Measurements from ENCODE around the gene VARS2. TPM values are rescaled to one million over a fixed set of nuclear protein-coding genes. Genes with fewer than 3 reads are reported as not detected.

The VARS2 gene
- total RNA-seq, 1 donor from 2014 or later = 5.7 TPM

DNA sequence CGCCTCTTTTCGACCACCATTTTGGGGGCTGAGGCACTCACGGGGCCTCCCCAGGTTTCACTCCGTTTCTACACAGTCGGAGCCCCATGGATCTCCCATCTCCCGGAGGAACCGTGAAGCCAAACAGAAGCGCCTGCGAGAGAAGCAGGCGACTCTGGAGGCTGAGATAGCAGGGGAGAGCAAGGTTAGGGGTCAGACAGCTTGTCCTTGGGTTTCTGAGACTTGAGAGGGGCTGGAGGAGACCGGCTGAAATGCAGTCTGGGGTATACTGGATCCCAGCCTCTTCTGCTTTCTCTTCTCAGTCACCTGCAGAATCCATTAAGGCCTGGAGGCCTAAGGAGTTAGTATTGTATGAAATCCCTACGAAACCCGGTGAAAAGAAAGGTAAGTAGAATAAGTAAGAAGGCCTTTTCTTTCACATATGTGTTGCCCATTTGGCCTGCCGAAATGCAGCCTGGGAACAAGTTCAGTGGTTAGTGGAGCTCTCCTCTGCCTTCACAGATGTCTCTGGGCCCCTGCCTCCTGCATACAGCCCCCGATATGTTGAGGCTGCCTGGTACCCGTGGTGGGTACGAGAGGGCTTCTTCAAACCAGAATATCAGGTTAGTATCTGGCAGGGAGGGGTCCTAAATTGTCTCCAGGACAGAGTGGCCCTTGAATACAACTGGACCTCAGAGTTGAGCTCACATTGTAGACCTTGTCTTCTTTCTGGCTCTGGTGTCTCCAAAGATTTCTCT, 984 bp downstream of the VARS2 start:
- intact Hi-C loops (cut with DNase I) = loop anchor here (1.0 to 10.0 kb wide), 6 partner anchors 30 to 430 kb away; partner anchors contain the start of genes DDR1, FLOT1 and HLA-E
- H3K4me3 ChIP-seq = peak overlapping the region; percentile 60 to 65
- H3K27me3 ChIP-seq = no peaks in the 10 kb centered on the region
- TF ChIP-seq, protein P1, sequence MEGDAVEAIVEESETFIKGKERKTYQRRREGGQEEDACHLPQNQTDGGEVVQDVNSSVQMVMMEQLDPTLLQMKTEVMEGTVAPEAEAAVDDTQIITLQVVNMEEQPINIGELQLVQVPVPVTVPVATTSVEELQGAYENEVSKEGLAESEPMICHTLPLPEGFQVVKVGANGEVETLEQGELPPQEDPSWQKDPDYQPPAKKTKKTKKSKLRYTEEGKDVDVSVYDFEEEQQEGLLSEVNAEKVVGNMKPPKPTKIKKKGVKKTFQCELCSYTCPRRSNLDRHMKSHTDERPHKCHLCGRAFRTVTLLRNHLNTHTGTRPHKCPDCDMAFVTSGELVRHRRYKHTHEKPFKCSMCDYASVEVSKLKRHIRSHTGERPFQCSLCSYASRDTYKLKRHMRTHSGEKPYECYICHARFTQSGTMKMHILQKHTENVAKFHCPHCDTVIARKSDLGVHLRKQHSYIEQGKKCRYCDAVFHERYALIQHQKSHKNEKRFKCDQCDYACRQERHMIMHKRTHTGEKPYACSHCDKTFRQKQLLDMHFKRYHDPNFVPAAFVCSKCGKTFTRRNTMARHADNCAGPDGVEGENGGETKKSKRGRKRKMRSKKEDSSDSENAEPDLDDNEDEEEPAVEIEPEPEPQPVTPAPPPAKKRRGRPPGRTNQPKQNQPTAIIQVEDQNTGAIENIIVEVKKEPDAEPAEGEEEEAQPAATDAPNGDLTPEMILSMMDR (IDR thresholded peaks at IDR 0.05) = no peak
- peaks cover 4 to 16% of the 10 kb centered on the region in 2 donors for H3K4me1 ChIP-seq
- no peaks in the 10 kb centered on the region for H3K9me3 ChIP-seq
- H3K36me3 ChIP-seq = peaks cover 21 to 51% of the 10 kb centered on the region in 2 donors
- H3K27ac ChIP-seq = peak overlapping the region; percentile 78 to 86
- DNase-seq (ENCODE audit: low spot score in 2 of 2) = no peak

DNA sequence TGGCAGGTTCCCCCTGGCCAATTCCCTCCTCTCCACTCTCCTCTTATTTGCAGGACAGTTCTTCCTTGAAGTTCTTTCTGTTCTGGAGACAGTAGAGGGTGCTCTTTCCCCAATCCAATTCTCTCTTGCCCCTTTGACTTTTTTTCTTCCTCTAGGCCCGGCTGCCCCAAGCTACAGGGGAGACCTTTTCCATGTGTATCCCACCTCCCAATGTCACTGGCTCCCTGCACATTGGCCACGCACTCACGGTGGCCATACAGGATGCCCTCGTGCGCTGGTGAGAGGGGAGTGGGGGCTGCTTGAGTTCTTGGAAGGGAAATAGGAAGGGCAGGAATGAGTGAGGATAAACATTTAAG, 1.5 kb downstream of the VARS2 start:
- H3K27me3 ChIP-seq = no peaks in the 10 kb centered on the region
- H3K4me3 ChIP-seq = peak overlapping the region in 1 of 2 donors; percentile 65
- no peak for DNase-seq (ENCODE audit: low spot score in 2 of 2)
- H3K4me1 ChIP-seq = peaks cover 4 to 16% of the 10 kb centered on the region in 2 donors
- H3K27ac ChIP-seq = peak overlapping the region; percentile 78 to 86
- intact Hi-C loops (cut with DNase I) = loop anchor here (1.0 to 10.0 kb wide), 5 partner anchors 31 to 431 kb away; partner anchors contain the start of genes DDR1, FLOT1 and HLA-E
- peaks cover 19 to 53% of the 10 kb centered on the region in 2 donors for H3K36me3 ChIP-seq
- TF ChIP-seq, protein P1 (IDR thresholded peaks at IDR 0.05) = peak; percentile 10 to 66 (median 41)
- no peaks in the 10 kb centered on the region for H3K9me3 ChIP-seq

DNA sequence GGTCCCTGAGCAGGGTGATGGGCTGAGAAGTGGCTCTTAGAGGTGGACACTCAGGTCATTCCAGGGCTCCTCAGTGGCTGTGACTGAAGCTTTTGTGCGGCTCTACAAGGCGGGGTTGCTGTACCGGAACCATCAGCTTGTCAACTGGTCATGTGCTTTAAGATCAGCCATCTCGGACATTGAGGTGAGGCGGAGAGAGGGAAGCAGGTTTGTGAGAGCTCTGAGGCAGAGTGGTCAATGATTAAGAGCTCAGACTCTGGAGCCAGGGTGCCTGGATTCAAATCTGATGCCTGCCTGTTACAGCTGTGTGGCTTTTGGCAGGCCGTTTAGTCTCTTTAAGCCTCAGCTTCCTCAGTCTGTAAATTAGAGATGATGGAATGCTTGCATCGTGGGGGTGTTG, 3.0 kb downstream of the VARS2 start:
- H3K9me3 ChIP-seq = no peaks in the 10 kb centered on the region
- intact Hi-C loops (cut with DNase I) = loop anchor here (10.0 kb wide), 1 partner anchor 432 kb away; the partner anchor contains the start of gene HLA-E
- DNase-seq (ENCODE audit: low spot score in 2 of 2) = no peak
- no peak overlapping the region for H3K4me3 ChIP-seq
- peaks cover 26 to 54% of the 10 kb centered on the region in 2 donors for H3K36me3 ChIP-seq
- H3K4me1 ChIP-seq = peaks cover 4 to 16% of the 10 kb centered on the region in 2 donors
- no peak overlapping the region for H3K27ac ChIP-seq
- no peaks in the 10 kb centered on the region for H3K27me3 ChIP-seq
- TF ChIP-seq, protein P1 (IDR thresholded peaks at IDR 0.05) = no peak

DNA sequence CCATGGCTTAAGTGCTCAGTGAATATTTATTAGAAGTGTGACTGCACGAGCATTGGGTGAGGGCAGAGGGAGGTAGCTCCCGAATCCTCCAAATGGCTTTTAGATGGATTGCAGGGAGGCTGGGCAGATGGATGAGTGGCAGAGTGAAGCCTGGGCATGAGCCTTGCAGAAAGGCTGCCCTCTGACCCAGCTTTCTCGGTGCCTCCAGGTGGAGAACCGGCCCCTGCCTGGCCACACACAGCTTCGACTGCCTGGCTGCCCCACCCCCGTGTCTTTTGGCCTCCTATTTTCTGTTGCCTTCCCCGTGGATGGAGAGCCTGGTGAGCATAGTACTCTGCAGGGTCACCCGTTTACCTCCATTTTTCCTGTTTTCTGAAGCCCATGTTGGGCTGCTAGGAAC, 3.4 kb downstream of the VARS2 start:
- TF ChIP-seq, protein P1 (IDR thresholded peaks at IDR 0.05) = no peak
- H3K36me3 ChIP-seq = peaks cover 30 to 54% of the 10 kb centered on the region in 2 donors
- no peaks in the 10 kb centered on the region for H3K27me3 ChIP-seq
- H3K9me3 ChIP-seq = no peaks in the 10 kb centered on the region
- DNase-seq (ENCODE audit: low spot score in 2 of 2) = no peak
- peaks cover 4 to 16% of the 10 kb centered on the region in 2 donors for H3K4me1 ChIP-seq
- no peak overlapping the region for H3K27ac ChIP-seq
- intact Hi-C loops (cut with DNase I) = loop anchor here (10.0 kb wide), 1 partner anchor 433 kb away; the partner anchor contains the start of gene HLA-E
- no peak overlapping the region for H3K4me3 ChIP-seq

DNA sequence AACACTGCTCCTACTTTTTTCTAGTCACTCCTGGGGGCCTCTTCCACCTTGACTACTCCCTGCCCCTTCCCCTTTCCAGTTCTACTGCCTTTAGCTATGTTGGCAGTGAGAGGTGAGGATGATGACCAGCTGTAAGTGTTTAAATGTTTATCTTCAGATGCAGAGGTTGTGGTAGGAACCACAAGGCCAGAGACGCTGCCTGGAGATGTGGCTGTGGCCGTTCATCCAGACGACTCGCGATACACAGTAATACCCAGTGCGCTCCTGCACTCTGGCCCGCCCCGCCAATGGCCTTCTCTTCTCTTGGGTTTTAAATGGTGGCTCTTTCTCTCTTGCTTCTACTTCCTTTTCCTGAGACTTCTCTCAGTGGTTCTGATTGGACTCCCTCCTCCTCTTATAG, 4.6 kb downstream of the VARS2 start:
- Histone ChIP-seq H3K27ac (no peak overlapping the region), H3K4me1 (peaks cover 1 to 15% of the 10 kb centered on the region in 2 donors), H3K27me3 (no peaks in the 10 kb centered on the region), H3K9me3 (no peaks in the 10 kb centered on the region), H3K36me3 (peaks cover 41 to 60% of the 10 kb centered on the region in 2 donors), H3K4me3 (no peak overlapping the region)
- DNase-seq (ENCODE audit: low spot score in 2 of 2) = no peak
- TF ChIP-seq, protein P1 (IDR thresholded peaks at IDR 0.05) = no peak
- intact Hi-C loops (cut with DNase I) = loop anchor here (10.0 kb wide), 1 partner anchor 434 kb away; the partner anchor contains the start of gene HLA-E

All from ascending aorta (tissue), 2 donors.